Neural progenitor cell (in vitro differentiated cells): ENCODE data around the gene GGT5.
"Not testable (repeated sequence)": the region's sequence is repeated elsewhere in the genome, so short reads cannot be mapped to it uniquely, and the experiment has no call there.

Experiments
- EZH2 ChIP-seq: fragments of 200-600 bp; sonication (generic); IDR thresholded peaks from 2 replicates; pipeline ENCODE4 v1.6.1; 2017; ENCODE audit warnings: antibody characterized with exemption, mild to moderate bottlenecking, moderate library complexity
- EZH2phosphoT487 ChIP-seq: fragments of 200-600 bp; sonication (generic); IDR thresholded peaks from 2 replicates; pipeline ENCODE4 v1.6.1; 2017; ENCODE audit warnings: antibody characterized with exemption
- TF ChIP-seq, protein P1 (sequence below): fragments of 200-600 bp; sonication (generic); IDR thresholded peaks from 2 replicates; pipeline ENCODE4 v1.5.1; 2017; ENCODE audit warnings: antibody characterized with exemption, mild to moderate bottlenecking

DNA sequence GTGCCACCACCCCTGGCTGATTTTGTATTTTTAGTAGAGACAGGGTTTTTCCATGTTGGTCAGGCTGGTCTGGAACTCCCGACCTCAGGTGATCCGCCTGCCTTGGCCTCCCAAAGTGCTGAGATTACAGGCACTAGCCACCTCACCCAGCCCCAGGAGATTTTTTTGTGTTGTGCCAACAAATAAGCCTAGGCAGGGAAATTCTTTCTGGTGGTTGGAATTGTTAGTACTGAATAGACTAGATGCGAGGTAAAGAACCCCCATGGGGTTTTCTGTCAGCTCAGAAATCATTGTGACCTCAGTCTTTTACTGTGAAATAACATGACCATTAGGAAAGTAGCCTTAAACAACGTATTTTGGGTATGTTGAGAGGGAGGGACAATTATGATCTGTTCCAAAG lies 29.0 kb upstream of the GGT5 start:
- TF ChIP-seq, protein P1, sequence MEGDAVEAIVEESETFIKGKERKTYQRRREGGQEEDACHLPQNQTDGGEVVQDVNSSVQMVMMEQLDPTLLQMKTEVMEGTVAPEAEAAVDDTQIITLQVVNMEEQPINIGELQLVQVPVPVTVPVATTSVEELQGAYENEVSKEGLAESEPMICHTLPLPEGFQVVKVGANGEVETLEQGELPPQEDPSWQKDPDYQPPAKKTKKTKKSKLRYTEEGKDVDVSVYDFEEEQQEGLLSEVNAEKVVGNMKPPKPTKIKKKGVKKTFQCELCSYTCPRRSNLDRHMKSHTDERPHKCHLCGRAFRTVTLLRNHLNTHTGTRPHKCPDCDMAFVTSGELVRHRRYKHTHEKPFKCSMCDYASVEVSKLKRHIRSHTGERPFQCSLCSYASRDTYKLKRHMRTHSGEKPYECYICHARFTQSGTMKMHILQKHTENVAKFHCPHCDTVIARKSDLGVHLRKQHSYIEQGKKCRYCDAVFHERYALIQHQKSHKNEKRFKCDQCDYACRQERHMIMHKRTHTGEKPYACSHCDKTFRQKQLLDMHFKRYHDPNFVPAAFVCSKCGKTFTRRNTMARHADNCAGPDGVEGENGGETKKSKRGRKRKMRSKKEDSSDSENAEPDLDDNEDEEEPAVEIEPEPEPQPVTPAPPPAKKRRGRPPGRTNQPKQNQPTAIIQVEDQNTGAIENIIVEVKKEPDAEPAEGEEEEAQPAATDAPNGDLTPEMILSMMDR = not testable (repeated sequence)
- not testable (repeated sequence) for TF ChIP-seq EZH2, EZH2phosphoT487
